ENCODE results near the gene ABL2.
"Not testable (repeated sequence)": the region's sequence is repeated elsewhere in the genome, so short reads cannot be mapped to it uniquely, and the experiment has no call there.

ABL2 gene

DNA sequence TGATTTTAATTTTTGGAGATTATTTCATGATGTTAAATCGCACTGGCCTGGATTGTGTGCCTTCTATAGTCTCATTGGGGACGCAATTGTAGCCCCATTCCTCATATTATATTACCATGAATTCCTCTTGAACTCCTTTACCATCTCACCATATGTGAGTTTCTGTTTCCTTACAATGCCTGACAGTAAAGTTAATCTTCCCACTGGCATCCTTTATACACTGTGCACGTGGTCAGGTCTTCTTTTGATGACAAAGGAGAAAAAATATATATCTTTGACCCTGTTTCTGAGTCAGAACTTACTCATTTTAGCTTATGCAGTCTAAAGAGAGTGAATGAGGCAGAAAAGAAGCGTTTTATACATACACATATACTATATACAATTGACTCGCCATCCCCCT, 774 bp upstream of the ABL2 start:
- Histone ChIP-seq H3K9me2 (replicated peaks; ENCODE audit: control insufficient read depth, low read length) (no peaks in the 10 kb centered on the region), H3K36me3 (ENCODE audit: control insufficient read depth, low read length) (peaks cover 4% of the 10 kb centered on the region), H3K4me1 (ENCODE audit: control insufficient read depth, low read length) (peaks cover 23% of the 10 kb centered on the region), H4K20me1 (ENCODE audit: control insufficient read depth, insufficient read depth, low read depth, low read length) (no peaks in the 10 kb centered on the region), H3K4me3 (ENCODE audit: low read length) (peak overlapping the region; percentile 87), H3K27me3 (ENCODE audit: control insufficient read depth, low read length) (no peaks in the 10 kb centered on the region), H3K27ac (ENCODE audit: low read depth, low read length) (no peak overlapping the region), H3F3A (ENCODE audit: control insufficient read depth, insufficient read depth) (peaks cover 8% of the 10 kb centered on the region; the same call in 1 of the 2 replicates), H3K79me2 (ENCODE audit: control insufficient read depth, low read length) (peaks cover 41% of the 10 kb centered on the region), H3K9me3 (ENCODE audit: control insufficient read depth, insufficient read depth, low read length) (no peaks in the 10 kb centered on the region), H3K4me2 (ENCODE audit: low read length) (peak overlapping the region; percentile 71)
- TF ChIP-seq, protein P1, sequence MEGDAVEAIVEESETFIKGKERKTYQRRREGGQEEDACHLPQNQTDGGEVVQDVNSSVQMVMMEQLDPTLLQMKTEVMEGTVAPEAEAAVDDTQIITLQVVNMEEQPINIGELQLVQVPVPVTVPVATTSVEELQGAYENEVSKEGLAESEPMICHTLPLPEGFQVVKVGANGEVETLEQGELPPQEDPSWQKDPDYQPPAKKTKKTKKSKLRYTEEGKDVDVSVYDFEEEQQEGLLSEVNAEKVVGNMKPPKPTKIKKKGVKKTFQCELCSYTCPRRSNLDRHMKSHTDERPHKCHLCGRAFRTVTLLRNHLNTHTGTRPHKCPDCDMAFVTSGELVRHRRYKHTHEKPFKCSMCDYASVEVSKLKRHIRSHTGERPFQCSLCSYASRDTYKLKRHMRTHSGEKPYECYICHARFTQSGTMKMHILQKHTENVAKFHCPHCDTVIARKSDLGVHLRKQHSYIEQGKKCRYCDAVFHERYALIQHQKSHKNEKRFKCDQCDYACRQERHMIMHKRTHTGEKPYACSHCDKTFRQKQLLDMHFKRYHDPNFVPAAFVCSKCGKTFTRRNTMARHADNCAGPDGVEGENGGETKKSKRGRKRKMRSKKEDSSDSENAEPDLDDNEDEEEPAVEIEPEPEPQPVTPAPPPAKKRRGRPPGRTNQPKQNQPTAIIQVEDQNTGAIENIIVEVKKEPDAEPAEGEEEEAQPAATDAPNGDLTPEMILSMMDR (IDR thresholded peaks at IDR 0.05; ENCODE audit: low read depth, low read length, poor library complexity, severe bottlenecking): no peak
- no peak for TF ChIP-seq EZH2phosphoT487 (IDR thresholded peaks at IDR 0.05; ENCODE audit: borderline replicate concordance, low read length)

DNA sequence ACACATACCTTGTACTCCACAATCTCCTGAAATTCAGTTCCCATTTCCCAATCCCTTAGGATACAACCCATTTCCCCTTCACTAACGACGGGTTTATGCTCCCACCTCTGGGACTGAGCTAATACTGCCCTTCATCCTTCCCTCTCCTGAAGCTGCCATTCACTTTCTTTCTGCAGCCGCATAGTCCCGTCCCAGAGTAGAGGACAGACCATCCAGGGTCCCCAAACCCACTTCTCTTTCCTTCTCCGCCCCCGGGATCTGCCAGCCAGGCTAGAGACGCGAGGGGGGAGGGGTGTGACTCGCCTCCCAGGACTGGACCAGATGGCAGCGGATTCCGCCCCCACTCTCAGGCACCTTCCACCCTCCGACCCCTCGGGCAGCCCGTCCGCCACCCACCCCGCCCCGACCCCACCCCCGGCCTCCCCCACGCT, 679 bp downstream of the ABL2 start:
- Histone ChIP-seq H3K9me3 (ENCODE audit: control insufficient read depth, insufficient read depth, low read length) (no peaks in the 10 kb centered on the region), H3K79me2 (ENCODE audit: control insufficient read depth, low read length) (peaks cover 54% of the 10 kb centered on the region), H4K20me1 (ENCODE audit: control insufficient read depth, insufficient read depth, low read depth, low read length) (no peaks in the 10 kb centered on the region), H3K4me2 (ENCODE audit: low read length) (peak overlapping the region; percentile 71), H3K4me3 (ENCODE audit: low read length) (peak overlapping the region; percentile 87), H3K27me3 (ENCODE audit: control insufficient read depth, low read length) (no peaks in the 10 kb centered on the region), H3K9me2 (replicated peaks; ENCODE audit: control insufficient read depth, low read length) (no peaks in the 10 kb centered on the region), H3F3A (ENCODE audit: control insufficient read depth, insufficient read depth) (peaks cover 8% of the 10 kb centered on the region; the same call in 1 of the 2 replicates), H3K4me1 (ENCODE audit: control insufficient read depth, low read length) (peaks cover 23% of the 10 kb centered on the region), H3K36me3 (ENCODE audit: control insufficient read depth, low read length) (peaks cover 4% of the 10 kb centered on the region), H3K27ac (ENCODE audit: low read depth, low read length) (no peak overlapping the region)
- TF ChIP-seq, protein P1 (IDR thresholded peaks at IDR 0.05; ENCODE audit: low read depth, low read length, poor library complexity, severe bottlenecking): no peak
- no peak for TF ChIP-seq EZH2phosphoT487 (IDR thresholded peaks at IDR 0.05; ENCODE audit: borderline replicate concordance, low read length)

DNA sequence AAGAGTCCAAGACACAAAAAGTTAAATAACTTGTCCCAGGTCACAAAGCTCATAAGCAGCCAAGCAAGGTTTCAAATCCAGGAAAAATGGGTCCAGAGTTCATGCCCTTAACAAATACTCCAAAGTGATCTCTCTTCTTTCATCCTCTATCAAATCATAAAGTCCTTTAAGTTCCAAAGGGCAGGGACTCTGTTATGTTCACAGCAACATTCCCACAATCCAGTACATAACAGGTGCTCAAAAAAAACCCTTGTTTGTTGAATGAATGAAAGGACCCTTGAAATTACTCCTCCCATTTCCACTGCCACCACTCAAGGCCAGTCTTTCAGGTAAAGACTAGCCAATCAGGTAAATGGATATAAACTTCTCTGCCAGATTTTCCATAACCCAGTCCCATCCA, 2.7 kb downstream of the ABL2 start:
- no peak overlapping the region for H3K4me3 ChIP-seq (ENCODE audit: low read length)
- H3K36me3 ChIP-seq (ENCODE audit: control insufficient read depth, low read length): peaks cover 7% of the 10 kb centered on the region
- peaks cover 8% of the 10 kb centered on the region; the same call in 1 of the 2 replicates for H3F3A ChIP-seq (ENCODE audit: control insufficient read depth, insufficient read depth)
- H3K9me3 ChIP-seq (ENCODE audit: control insufficient read depth, insufficient read depth, low read length): no peaks in the 10 kb centered on the region
- H3K79me2 ChIP-seq (ENCODE audit: control insufficient read depth, low read length): peaks cover 71% of the 10 kb centered on the region
- no peaks in the 10 kb centered on the region for H4K20me1 ChIP-seq (ENCODE audit: control insufficient read depth, insufficient read depth, low read depth, low read length)
- no peaks in the 10 kb centered on the region for H3K27me3 ChIP-seq (ENCODE audit: control insufficient read depth, low read length)
- H3K4me1 ChIP-seq (ENCODE audit: control insufficient read depth, low read length): peaks cover 23% of the 10 kb centered on the region
- TF ChIP-seq EZH2phosphoT487 (IDR thresholded peaks at IDR 0.05; ENCODE audit: borderline replicate concordance, low read length): no peak
- TF ChIP-seq, protein P1 (IDR thresholded peaks at IDR 0.05; ENCODE audit: low read depth, low read length, poor library complexity, severe bottlenecking): no peak
- no peaks in the 10 kb centered on the region for H3K9me2 ChIP-seq (replicated peaks; ENCODE audit: control insufficient read depth, low read length)
- peak overlapping the region; percentile 14; the same call in 1 of the 2 replicates for H3K4me2 ChIP-seq (ENCODE audit: low read length)
- no peak overlapping the region for H3K27ac ChIP-seq (ENCODE audit: low read depth, low read length)

DNA sequence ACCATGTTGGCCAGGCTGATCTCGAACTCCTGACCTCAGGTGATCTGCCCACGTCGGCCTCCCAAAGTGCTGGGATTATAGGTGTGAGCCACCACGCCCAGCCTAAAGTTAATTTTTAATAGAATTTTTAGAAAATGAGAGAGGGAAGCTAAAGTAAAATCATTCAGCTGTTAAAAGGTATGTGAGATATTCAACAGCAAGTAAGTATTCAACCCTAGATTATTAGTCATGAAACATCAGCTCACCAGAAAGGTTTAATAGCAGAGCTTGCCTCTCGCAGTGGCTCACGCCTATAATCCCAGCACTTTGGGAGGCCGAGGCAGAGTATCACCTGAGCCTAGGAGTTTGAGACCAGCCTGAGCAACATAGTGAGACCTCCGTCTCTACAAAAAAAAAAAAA, 5.0 kb downstream of the ABL2 start:
- not testable (repeated sequence) for H3K27ac ChIP-seq (ENCODE audit: low read depth, low read length); H3K4me3 ChIP-seq (ENCODE audit: low read length); H3K9me2 ChIP-seq (replicated peaks; ENCODE audit: control insufficient read depth, low read length); H3K9me3 ChIP-seq (ENCODE audit: control insufficient read depth, insufficient read depth, low read length); H3K36me3 ChIP-seq (ENCODE audit: control insufficient read depth, low read length); H3K4me2 ChIP-seq (ENCODE audit: low read length); H4K20me1 ChIP-seq (ENCODE audit: control insufficient read depth, insufficient read depth, low read depth, low read length); H3K27me3 ChIP-seq (ENCODE audit: control insufficient read depth, low read length); H3F3A ChIP-seq (ENCODE audit: control insufficient read depth, insufficient read depth)
- Histone ChIP-seq H3K4me1 (ENCODE audit: control insufficient read depth, low read length) (peaks cover 12% of the 10 kb centered on the region), H3K79me2 (ENCODE audit: control insufficient read depth, low read length) (peaks cover 80% of the 10 kb centered on the region)

DNA sequence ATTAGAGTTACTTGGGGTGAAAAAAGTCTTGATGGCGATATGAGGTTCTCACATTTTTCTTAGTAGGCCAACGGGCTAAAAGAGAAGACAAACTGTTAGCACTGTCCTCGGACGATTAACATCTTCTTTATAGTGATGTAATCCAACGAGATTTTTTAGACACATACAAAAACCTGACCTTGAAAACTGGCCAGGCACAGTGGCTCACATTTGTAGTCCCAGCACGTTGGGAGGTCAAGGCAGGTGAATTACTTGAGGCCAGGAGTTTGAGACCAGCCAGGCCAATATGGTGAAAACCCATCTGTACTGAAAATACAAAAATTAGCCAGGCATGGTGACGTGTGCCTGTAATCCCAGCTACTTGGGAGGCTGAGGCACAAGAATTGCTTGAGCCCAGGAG, 8.4 kb downstream of the ABL2 start:
- not testable (repeated sequence) for H3K27me3 ChIP-seq (ENCODE audit: control insufficient read depth, low read length); H3F3A ChIP-seq (ENCODE audit: control insufficient read depth, insufficient read depth); H3K9me2 ChIP-seq (replicated peaks; ENCODE audit: control insufficient read depth, low read length); H3K4me2 ChIP-seq (ENCODE audit: low read length); H3K27ac ChIP-seq (ENCODE audit: low read depth, low read length); H3K4me3 ChIP-seq (ENCODE audit: low read length); H3K9me3 ChIP-seq (ENCODE audit: control insufficient read depth, insufficient read depth, low read length); H4K20me1 ChIP-seq (ENCODE audit: control insufficient read depth, insufficient read depth, low read depth, low read length)
- Histone ChIP-seq H3K4me1 (ENCODE audit: control insufficient read depth, low read length) (peaks cover 13% of the 10 kb centered on the region), H3K79me2 (ENCODE audit: control insufficient read depth, low read length) (peaks cover 67% of the 10 kb centered on the region), H3K36me3 (ENCODE audit: control insufficient read depth, low read length) (peaks cover 11% of the 10 kb centered on the region)
